Activated T-cell treated with anti-CD3 and anti-CD28 coated beads, Interleukin-2, amount 50 U/mL, for 48 hours (primary cell): Measurements from ENCODE around the gene MBOAT7.

ENCODE experiments used
- DNase-seq, 2 experiments: peaks; one replicate each; pipeline ENCODE4 v3.0.0-alpha.2; 2020

The MBOAT7 gene

DNA sequence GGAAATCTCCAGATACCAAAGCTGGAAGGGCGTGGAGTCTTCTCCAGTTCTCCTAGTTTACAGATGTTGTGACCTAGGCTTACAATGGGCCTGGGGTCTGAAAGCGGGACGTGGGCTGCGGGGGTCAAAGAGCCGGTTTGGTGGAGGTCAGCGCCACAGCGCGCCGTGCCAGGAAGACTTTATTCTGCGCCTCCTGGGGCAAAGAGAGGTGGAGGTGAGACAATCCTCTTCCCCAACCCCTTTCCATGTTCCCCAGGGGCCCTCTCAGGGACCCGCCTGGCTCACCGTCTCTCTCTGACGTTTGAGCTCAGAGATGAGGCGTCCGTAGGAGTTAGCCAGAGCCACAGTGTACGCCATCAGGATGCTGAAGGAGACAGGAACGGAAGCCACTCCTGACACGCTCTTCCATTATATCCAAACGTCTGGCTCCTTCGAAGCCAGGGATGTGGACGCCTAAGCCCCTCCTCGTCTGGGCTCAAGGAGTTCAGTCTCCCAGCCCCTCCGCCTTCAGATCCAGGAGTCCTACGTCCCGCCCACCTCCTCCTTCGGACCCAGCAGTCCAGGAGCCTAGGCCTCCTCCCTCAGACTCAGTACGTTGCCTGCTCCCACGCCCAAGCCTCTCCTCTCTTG lies 29.1 kb downstream of the MBOAT7 start:
- DNase-seq, result no peak

DNA sequence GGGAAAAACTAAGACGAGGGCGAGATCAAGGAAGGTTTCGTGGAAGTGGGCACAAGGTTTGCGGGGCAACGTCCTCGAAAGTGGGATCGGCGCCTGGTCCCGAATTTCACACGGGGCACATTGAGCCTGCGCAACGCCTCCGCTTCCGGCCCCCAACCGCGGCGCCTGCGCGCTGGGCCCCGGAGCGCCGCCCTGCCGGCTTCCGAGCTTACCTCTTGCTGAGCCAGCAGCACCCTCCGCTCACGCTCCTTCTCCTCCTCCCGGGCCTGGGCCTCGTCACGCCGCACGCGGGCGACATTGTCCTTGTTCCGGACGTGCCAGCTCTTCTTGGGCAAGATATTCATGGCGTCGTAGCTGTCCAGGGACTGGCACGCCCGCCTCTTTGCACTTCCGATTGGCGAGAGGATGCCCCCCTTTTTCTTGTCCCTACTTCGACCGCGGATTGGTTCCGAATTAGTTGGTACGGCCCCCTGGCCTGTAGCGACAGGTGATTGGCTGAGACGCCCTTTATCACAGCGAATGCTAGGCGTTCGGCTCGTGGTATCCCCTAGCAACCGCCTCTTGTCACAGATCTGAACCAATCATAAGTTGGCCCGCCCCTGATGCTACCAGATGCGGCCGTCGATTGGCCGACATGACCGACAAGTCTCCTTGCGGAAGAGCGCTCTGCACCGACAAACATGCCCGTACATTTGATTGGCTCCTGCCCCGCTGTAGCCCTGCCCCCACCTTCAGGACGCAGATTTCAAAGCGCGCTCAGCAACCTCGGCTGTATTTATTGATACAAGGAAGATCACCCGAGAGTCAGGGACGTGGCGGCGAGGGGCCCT lies 29.8 kb downstream of the MBOAT7 start, which contains the start of gene LENG1:
TSS of gene LENG1 (minus strand) at position 370 of the 830 bp plus-strand sequence. CDS start at position 344, 26 bp downstream.
- peak; percentile 96 to 97 for DNase-seq

DNA sequence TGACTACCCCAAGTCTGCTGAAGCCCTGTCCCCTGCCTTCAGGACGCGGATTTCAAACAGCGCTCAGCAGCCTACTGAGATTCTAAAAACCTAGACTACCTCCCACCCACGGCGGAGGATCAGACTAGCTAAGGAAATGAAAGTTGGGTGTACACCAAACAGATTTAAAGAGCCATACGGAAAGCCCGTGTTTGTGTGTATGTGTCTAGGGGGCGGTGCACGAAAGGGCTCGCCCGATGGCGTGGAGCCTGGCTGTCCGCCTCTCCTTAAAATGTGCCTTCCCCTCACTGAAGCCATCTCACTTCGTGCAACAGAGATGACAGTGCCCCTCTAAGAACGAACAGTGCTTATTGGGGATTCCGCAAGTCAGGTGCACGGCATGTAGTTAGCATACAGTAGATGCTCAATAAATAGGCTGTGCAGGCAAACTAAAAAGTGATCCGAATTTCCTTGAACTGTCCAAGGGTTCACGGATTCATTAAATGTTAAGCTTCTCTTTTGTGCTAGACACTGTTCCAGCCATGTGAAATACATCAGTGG lies 30.5 kb downstream of the MBOAT7 start:
- DNase-seq, result peak; percentile 51 to 60

DNA sequence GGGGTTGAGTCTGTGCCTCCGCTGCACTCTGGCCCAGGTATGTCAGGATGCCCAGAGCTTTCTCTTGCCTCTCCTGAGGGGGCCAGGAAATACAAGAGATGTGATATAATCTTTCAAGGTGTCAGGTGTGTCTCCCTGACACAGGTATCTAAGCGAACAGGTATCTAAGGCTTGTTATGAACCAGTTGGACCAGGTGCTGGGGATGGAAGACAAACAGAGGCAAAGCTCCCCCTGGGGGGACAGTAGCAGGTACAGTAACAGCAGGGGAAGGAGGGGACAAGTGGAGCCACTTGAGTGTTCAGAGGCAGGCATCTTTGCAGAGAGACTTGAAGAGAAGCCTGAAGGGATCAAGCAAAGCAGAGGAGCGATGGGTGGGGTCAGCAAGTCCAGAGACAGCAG lies 32.4 kb downstream of the MBOAT7 start:
- DNase-seq, result no peak

DNA sequence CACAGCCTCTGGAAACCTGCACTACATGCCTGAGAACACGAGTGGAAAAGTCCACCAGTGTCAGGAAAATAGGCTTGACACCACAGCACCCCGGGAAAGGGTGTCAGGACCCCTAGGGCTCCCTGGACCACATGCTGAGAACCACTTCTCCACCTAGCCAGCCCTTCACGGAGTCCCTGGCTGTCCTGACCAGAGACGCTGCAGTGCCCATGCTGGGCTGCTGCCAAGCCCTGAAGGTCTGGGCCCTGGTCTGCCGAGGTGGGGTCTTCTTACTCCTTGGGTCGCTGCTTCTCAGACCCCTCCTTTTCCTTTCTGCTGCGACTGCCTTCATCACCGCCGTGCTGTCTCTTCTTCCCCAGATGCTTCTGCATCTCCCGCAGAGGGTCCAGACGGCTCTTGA lies 32.9 kb downstream of the MBOAT7 start:
- DNase-seq, result no peak

DNA sequence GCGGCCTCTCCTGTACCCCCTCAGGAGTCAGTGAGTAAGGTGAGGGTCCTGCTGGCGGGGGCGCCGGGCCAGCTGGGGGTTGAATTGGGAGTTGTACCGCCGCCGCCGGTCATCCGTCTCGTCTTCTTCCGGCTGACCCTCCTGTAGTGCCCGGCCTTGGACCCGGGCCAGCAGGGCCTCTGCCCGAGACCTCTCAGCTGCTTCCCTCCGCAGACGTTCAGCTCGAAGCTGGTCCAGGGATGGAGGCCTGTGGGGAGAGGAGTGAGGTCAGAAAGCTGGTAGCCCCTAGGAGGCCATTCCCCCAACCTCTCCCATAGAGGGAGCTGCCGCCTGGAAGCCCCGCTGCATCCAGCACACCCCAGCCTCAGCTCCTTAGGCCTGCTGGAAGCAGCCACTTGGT lies 33.7 kb downstream of the MBOAT7 start:
- DNase-seq, result no peak

DNA sequence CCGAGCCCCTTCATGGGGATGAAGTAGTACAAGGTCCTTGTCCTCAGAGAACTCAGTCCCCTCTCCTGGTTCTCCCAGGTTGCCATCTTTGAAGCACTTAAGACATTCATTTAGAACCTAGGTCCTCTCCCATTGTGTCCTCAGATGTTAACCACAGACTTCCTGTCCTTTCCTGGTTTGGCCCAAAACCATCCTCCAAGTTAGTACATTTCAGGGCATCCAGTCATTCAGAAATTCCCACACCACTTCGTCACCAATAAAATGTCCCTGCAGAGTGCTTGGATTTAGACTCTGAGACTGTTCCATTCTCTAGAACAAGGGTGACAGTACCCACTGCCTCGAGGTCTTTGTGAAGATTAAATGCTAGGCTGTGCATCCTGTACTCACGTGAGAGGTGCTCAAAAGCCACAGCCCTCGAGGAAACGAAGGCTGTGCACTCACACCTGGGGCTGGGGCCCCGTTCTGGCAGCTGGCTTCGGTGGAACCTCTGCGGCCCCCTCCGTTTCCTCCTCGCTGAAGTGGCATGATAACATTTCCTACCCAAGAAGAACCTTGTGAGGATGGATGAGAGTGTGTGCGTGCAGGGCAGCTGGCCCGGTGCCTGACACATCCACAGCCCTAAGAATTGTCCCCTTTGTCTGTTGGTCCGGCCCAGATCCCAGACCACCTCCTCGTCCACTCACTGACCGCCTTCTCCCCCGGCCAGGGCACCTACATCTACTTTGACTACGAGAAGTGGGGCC lies 34.6 kb downstream of the MBOAT7 start:
- DNase-seq, result peak in 1 of 2 experiments; percentile 48

DNA sequence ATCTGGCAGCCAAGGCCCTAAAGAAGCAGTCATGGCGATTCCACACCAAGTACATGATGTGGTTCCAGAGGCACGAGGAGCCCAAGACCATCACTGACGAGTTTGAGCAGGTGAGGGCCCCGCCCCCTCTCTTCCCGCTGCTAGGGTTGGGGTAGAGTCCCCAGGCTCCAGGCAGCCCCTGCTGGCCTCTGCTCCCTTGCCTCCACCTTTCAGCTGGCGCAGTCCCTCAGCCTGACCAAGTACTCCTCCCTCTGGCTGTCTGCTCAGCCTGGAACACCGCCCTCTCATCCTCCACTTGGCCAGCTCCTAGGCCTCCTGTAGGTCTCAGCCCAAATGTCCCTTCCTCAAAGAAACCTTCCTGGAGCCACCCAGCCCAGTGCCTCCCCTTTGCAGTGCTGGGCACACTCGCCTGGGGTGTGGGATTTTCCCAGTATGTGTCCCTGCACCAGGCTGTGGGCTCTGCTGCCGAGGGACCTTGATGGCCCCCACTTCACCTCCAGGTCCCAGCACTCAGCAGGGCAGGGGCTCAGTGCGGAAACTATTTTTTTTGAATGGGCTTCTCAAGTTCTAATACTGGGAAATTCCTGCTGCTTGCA lies 35.6 kb downstream of the MBOAT7 start:
- DNase-seq, result no peak

DNA sequence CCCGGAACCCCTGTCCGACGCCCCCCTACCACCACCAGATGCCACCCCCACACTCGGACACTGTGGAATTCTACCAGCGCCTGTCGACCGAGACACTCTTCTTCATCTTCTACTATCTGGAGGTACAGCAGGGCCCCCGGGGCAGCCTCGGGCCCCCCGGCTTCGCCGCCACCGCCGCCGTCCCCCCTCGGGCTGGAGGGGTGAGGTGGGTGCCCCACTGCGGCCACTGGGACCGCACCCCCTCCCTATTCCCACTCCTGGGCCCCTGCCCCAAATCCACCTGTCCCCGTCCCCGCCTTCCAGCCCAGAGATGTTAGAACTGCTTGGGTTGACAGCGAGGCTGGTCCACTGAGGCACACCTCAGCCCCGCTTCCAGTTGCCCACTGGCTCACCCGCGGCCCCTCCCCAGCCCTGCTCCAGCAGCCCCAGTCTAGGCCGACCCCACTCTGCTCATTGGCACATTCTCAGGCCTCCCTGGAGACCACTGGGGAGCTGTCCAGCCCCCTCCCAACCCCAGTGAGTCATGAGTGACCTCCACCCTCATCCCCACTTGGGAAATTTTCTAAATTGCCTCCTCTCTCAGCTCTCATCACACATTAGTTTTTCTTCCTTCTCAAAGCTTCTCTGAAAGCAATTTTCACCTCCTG lies 36.4 kb downstream of the MBOAT7 start:
- no peak for DNase-seq

DNA sequence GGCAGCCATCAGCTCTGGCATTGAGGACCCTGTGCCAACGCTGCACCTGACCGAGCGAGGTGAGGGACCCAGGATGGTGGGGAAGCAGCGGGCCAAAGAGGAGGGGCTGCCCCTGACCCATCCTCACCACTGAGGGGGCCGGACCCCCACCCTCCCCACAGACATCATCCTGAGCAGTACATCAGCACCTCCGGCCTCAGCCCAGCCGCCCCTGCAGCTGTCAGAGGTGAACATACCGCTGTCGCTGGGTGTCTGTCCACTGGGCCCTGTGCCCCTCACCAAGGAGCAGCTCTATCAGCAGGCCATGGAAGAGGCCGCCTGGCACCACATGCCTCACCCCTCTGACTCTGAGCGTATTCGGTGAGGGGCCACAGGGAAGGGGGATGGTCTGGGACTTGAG lies 37.1 kb downstream of the MBOAT7 start:
- DNase-seq, result no peak

DNA sequence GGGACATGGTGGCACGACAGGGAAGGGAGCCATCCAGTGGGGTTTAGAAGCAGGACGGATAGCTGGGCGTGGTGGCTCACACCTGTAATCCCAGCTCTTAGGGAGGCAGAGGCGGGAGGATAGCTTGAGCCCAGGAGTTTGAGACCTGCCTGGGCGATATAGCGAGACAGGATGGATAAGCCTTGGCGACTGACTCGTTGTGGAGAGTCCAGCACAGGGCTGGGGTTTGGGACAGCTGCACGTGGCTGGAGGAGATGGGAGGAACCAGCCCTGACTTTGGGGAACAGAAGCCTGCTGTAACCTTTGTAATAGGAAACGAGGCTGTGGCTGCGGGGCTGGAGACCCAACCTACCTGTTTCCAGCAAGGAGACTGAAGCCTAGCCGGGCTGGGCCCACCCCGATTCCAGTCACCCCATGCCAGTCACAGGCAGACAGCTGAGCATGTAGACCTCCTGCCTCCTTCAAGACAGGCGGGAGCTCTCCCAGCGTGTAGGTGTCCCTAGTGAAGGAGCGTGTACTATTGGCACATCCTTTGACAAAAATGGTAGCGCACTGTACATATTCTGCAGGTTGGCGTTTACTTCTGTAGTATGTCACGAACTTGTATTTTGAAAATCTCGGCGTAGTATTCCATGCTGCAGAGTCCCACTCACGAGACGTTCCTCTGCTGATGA lies 37.9 kb downstream of the MBOAT7 start:
- no peak for DNase-seq

DNA sequence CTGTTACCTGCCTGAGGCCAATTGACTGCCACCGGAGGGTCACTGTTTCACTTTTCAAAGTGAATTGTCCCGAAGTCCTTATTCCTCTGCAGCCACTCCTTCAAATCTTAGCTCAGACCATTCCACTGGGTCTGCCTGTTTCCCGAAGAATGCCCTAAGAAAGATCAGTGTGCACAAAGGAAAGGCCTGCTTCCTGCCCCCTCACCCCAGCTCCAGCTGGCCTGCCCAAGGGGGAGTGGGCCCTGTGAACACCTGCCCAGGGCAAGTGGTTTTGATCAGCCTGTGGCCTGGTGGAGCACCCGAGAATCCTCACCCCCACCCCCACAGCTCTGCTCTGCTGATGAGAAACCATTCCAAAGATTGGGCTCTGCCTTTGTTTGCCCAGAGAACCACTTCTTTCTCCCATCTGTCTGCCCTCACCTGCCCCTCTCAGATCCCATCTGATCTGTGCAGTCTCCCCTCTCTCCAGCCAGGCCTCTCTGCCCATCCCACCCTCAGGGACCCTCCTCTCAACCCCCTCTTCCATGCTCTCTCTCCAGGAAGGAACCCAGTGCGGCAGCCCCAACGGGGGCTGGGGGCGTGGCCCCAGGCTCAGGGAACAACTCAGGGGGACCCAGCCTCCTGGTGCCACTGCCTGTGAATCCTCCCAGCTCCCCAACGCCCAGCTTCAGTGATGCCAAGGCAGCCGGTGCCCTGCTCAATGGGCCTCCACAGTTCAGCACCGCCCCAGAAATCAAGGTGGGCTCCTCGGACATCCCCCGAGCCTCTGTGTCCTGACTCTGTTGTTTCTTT lies 40.2 kb downstream of the MBOAT7 start:
- DNase-seq, result no peak

DNA sequence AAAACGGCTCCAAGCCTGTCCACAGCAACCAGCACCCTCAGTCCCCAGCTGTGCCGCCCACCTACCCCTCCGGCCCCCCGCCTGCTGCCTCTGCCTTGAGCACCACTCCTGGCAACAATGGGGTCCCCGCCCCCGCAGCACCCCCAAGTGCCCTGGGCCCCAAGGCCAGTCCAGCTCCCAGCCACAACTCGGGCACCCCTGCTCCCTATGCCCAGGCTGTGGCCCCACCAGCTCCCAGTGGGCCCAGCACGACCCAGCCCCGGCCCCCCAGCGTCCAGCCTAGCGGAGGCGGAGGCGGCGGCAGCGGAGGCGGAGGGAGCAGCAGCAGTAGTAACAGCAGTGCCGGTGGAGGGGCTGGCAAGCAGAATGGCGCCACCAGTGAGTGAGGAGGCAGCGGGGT lies 41.2 kb downstream of the MBOAT7 start:
- no peak for DNase-seq

DNA sequence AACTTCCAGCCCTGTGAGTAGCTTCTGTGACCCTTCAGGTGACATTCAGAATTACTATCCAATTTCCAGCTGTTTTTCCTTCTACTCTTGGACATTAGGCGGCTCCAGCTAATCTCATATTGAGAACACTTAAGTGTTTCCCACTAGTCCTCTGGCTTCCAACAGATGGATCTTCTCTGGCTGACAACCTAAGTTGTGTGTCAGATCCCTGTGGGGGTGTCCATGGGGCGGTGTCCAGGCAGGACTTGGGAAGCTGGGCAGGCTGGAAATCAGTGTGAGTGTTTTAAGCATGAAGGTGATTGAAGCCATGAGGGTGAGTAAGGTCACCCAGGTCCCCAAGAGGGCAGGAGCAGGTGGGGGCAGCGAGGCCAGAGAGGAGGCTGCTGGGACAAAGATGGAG lies 41.7 kb downstream of the MBOAT7 start:
- no peak for DNase-seq

DNA sequence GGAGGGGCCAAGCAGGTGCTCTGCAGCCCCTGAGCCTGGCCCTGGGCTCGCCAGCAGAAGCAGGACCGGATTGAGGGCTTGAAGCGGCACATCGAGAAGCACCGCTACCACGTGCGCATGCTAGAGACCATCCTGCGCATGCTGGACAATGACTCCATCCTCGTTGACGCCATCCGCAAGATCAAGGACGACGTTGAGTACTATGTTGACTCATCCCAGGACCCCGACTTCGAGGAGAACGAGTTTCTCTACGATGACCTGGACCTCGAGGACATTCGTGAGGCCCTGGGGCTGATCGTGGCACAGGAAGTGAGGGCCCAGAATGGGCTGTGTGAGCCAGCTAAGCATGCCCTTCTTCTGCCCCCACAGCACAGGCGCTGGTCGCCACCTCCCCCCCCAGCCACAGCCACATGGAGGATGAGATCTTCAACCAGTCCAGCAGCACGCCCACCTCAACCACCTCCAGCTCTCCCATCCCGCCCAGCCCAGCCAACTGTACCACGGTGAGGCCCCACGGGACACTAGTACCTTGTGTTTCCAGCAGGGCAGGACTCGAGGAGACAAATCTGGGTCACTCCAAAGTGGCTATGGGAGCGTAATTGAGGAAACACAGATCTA lies 43.7 kb downstream of the MBOAT7 start:
- no peak for DNase-seq

DNA sequence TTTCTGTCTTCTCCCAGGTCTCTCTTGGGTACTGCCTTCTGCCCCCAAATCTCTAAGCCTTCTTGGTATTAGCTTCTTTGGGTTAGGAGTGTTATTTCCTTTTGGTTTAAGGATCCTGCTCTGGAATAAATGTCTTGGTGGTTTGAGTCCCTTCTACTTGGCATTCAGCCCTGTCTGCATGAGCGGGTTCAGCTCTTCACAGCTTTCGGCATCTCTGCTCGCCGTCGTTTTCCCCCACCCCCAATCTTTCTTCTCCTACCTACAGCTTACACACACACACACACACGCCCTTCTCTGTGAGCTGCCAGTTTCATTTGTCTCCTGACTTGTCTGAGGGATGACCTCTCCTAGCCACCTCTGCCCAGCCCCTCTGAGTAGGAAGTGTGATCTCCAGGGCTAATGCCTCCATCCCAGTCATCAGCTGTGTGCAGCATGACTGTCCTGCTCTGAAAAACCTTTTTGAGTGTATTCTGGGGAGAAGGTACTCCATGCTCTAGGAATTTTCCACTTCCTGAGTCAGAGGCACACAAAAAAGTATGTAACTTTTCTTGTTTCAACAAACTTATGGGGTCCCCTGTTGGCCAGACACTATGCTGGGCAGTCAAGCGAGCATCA lies 47.1 kb downstream of the MBOAT7 start:
- no peak for DNase-seq

DNA sequence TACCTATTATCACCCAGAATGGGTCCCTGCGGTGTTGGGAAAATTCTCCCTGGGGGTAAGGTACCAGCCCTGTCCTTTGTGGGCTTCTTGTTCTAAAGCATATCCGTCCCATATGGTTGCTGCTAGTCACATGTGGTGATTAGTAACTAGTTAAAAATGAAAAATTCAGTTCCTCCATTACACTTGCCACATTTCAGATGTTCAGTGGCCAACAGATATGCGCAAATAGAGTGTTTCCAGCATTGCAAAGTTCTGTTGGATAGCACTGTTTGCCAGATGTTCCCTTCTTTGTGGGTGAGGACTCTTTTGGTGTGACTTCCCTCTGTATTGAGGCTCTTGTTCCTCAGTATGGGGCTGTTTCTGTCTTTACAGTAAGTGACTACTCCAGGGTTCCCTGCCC lies 48.0 kb downstream of the MBOAT7 start:
- DNase-seq, result no peak

DNA sequence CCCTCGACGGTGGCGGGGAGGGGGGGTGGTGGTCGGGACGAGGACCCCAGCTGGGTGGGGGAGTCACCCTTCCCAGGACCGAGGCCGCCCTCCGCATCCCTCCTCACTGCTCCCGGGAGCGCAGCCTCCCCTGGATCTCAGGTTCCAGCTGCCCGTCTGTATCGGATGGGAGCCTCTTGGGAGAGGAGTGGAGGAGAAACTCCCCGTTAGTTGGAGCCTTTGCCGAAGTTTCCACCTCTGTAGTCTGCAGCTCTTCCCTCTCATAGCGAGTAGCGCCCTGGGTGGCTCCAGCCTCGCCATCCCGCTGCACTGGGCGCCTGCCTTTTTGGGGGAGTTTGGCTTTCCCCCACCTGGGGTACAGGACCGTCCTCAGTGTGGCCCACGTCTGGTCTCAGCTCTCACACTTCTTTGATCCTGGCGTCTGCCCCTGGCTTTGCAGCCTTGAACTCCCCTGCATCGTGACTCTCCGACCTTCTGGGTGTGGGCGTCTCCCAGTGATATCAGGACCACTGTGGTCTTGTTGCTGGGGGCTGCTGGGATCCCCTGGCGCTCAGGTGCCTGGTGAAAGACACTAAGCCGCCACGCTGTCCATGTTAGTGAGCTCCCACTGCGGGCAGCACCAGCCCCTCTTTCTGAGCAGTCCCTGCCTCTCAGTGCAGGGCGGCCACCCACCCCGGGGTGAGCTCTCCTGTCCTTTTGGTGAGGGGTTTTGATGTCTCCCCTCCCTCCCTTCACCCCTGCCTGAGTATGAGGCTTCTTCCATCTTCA lies 50.7 kb downstream of the MBOAT7 start:
- peak; percentile 63 to 67 for DNase-seq
